Activated CD4-positive, alpha-beta T cell treated with anti-CD3 and anti-CD28 coated beads, Interleukin-2, amount 50 U/mL, for 4 hours (primary cell): ENCODE data around the gene WDFY3.

ENCODE experiments used
- DNase-seq, 2 experiments: peaks; one replicate each; pipeline ENCODE4 v3.0.0-alpha.2; 2020

WDFY3 gene

DNA sequence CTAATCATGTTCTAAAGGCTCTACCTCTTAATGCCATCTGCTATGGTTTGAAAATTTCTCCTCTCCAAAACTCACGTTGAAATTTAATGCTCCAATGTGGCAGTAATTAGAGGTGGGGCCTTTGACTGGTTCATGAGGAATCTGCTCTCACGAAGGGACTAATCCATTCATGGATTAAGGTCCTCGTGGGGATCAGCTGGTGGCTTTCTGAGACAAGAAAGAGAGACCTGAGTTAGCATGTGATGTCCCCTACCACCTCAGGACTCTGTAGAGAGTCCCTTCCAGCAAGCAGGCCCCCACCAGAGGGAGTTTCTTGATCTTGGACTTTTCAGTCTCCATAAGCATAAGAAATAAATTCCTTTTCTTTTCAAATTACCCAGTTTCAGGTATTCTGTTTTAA, 65.3 kb downstream of the WDFY3 start:
- no peak for DNase-seq

GRCh38 chr4:84899616-84900015, 66.9 kb downstream of the WDFY3 start:
- DNase-seq = no peak

GRCh38 chr4:84897516-84897915, 69.0 kb downstream of the WDFY3 start:
- no peak for DNase-seq

DNA sequence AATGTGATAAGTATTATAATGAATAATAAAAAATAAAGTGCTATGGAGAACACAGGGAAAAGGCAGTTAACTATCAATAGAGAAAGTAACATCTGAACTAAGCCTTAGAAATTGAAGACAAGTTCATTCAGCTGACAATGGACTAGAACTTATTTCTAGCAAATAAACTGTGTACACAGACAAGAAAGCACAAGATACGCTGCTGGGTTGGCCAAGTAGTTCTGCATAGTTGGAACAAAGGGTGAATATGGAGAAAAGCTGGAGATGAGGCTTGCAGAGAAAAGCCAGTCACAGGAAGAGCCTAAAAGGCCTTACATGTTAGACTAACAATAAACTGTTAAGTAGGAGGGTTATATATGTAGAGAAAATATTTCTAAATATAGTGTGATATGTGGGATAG, 71.2 kb downstream of the WDFY3 start:
- no peak for DNase-seq

DNA sequence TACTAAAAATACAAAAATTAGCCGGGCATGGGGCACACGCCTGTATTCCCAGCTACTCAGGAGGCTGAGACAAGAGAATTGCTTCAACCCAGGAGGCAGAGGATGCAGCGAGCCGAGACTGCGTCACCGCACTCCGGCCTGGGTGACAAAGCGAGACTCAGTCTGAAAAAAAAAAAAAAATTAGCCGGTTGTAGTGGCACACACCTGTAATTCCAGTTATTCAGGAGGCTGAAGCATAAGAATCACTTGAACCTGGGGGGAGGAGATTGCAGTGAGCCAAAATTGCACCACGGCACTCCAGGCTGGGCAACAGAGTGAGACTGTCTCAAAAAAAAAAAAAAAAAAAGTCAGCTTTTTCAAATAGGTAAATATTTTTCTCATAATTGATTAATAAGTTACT, 71.9 kb downstream of the WDFY3 start:
- no peak for DNase-seq

DNA sequence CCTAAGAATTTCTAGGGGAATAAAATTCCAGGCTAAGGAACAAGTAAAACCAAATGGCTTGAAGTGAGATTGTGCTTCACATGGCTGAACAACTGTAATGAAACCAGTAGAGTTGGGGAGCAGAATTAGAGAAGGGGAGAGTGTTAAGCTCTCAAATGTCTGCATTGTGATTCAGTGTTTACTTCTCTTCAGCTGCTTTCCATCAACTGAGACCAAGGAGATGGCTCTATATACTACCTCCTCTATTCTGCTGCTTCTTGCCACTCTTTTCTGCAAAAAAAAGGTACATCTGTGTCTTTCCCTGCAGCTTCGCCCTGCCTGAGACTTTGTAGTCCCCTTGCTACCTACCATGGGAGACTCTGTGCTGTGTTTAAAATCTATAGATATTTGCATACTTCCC, 73.5 kb downstream of the WDFY3 start:
- DNase-seq = no peak

- DNase-seq = no peak
Observed at GRCh38 chr4:84887824-84888223, 78.7 kb downstream of the WDFY3 start.

DNA sequence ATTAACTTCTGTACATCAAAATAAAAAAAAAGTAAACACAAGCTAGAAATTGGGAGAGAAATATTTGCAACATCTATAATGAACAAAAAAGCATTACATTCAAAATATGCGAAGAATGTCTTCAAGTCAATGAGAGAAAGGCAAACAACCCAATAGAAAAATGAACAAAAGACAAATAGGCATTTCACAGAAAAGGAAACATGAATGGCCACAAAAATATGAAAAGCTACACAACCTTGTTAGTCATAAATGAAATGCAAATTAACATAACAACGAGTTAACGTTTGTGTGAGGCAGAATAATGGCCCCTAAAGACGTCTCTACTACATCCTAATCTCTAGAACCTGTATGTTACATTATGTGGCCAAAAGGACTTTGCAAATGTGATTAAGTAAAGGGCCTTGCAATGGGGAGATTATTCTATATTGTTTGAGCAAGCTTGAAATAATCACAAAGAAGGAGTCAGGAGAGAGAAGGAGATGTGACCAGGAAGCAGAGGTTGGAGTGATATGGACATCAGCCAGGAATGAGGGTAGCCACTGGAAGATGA, 86.8 kb downstream of the WDFY3 start:
- DNase-seq = no peak

DNA sequence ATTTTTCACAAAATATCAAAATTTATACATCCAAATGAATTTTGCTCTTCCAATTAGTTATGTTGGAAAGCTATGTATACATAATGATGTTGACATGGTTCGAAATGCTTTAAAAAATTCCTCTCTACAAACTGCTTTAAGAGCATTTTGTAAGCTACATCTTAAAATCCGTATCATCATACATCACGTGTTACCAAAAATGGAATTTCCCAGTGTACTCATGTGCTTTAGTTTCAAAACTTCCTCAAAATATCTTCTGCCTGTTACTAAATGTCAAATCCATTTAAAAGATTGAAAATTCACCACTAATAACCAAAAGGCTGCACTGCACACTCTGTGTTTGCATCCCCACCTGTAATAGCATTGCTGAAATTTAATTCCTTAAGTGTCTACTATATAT, 87.9 kb downstream of the WDFY3 start:
- DNase-seq = no peak

GRCh38 chr4:84878090-84878489, 88.4 kb downstream of the WDFY3 start:
- DNase-seq = no peak

DNA sequence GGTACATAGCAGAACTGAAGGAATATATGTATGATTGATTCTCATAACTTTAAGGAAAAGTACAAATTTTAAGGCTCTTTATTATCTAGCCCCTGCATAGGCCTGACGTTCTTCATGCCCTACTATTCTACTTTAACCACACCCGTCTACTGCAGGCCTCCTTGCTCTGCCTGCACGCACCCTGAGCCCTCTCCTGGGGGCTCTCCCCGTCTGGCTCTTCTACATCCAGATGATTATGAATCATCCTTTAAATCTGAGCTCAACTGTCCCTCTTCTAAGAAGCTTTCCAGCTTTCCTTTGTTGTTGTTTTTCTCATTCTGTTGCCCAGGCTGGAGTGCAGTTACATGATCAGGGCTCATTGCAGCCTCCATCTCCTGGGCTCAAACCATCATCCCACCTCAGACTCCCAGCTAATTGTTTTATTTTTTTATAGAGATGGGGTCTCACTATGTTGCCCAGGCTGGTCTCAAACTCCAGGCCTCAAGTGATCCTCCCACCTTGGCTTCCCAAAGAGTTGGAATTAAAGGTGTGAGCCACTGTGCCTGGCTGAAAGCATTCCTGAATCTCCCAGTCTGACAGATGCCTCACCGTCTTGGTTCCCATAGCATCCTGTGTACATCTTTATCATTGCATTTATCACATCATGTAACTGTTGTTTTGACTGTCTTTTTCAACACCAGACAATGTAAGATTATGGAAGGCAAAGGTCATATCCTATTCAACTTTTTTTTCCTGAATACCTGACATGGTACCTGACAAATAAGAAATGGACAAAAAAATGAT, 89.2 kb downstream of the WDFY3 start:
- DNase-seq = no peak

GRCh38 chr4:84875636-84876371, 90.7 kb downstream of the WDFY3 start:
- no peak for DNase-seq

DNA sequence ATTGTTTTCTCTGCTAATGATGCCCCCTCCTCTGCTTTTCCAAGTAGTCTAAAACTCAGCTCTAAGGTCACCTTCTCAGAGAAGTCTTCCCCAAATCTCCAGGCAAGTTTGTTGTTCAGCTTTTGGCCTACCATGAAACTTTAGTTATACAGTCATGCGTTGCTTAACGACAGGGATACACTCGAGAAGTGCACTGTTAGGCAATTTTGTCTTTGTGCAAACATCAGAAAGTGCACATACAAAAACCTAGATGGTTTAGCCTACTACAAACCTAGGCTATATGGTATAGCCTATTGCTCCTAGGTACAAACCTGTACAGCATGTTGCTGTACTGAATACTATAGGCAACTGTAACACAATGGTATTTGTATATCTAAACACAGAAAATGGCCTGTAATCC, 91.9 kb downstream of the WDFY3 start:
- DNase-seq = no peak

DNA sequence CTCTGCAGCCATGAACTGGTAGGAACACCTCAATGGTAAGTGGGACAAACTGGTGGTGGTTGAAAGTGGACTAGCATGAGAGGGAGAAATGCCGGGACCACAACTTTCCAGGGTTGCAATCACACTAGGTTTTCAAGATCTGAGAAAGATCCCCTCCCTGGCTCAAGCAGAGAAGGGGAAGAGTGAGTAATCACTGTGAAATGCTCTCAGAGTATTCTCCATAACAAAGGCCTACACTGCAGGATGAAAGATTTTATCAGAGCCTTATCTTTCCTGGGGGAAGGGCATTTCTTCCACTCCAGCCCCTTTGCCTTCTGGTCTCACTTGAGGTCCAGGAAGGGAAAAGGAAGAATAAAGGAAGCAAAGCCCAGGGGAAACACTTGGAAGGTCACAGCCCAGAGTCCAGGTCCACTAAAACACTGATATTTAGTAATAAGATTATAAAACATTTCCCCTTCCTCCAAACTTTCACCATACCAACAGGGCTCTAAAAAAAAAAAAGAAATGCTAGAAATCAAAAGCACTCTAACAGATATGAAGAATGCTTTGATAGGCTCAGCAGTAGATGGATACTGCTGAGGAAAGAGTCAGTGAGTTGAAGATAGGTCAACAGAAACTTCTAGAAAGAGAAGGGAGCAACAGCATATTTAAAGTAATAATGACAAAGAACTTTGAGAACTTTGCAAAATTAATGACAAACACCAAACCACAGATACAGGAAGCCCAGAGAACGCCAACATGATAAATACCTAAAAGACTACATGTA, 95.9 kb downstream of the WDFY3 start:
- DNase-seq = no peak

- no peak for DNase-seq
Observed at GRCh38 chr4:84866295-84866694, 100.2 kb downstream of the WDFY3 start.

- DNase-seq = no peak
Observed at GRCh38 chr4:84865600-84865999, 100.9 kb downstream of the WDFY3 start.

GRCh38 chr4:84862064-84862463, 104.4 kb downstream of the WDFY3 start:
- no peak for DNase-seq

DNA sequence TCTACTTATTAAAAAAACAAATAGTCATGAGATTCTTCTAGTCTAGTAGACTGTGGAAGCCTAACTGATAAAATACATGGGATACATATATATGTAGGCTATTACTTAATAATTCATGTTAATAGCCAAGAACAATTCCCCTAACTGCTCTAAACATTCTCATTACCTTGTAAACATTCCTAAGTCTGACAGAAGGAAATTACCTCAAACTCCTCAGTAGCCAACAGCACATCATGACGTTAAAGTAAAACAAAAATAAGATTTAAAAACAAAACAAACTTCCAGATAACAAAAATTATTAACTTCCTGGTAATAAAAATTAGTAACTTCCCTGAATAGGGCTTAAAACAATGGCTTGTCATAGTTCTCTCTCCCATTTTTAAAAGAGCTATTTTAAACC, 109.2 kb downstream of the WDFY3 start:
- DNase-seq = no peak

DNA sequence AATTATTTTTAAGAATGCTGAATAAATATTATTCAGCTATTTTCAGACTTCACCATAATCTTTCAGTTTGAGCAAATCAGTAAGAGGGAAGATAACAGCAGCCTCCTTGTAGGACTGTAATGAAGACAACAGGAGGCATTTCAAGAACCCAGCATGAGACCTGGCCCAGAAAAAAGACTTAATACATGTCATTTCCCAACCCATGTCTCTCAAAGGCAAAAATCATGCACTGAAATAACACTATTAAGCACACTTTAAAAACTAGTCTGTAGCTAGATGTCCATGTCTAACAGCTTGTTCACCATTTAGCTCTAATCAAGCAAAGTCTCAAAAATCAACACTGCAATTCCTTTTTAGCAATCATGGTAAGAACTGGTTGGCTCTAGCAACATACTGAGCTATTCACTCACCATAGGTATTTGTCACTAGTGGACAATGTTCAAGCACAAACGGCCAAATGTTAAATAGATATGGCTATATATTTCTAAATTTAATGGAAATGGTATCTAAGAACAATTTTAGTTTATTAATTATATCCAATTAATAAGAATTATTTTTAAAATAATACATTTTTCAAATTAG, 109.9 kb downstream of the WDFY3 start:
- no peak for DNase-seq

- no peak for DNase-seq
Observed at GRCh38 chr4:84855774-84856173, 110.7 kb downstream of the WDFY3 start.

GRCh38 chr4:84852081-84852480, 114.4 kb downstream of the WDFY3 start:
- DNase-seq = no peak

GRCh38 chr4:84849051-84849640, 117.3 kb downstream of the WDFY3 start:
- no peak for DNase-seq

DNA sequence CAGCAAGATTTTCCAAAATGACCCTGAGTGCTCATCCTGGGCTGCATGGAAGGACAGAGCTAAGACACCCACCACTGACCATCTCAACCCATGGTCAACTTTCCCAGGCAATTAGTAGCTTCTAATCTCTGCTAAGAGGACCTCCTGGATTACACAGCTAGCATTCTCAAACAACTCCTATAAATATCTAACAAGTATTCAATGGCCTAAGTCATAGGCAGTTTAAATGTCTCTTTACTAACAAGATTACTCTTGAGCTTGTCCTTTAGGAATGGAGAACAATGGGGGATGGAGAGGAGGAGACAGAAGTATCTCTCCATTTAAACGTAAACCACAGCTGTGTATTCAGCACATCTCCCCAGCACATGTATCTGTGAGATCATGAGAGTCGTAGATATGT, 118.1 kb downstream of the WDFY3 start:
- no peak for DNase-seq
